Measurements from ENCODE around the gene CTNNA3.
A peak's percentile ranks its signal among the peaks of the same experiment; 100 is the strongest.
"Not testable (repeated sequence)": the region's sequence is repeated elsewhere in the genome, so short reads cannot be mapped to it uniquely, and the experiment has no call there.

Gene CTNNA3

GRCh38 chr10:67602268-67602950 lies 93.6 kb downstream of the CTNNA3 start:
- DNase-seq (ENCODE audit: low spot score), result peak; percentile 35

- no peak for DNase-seq (ENCODE audit: low spot score)
Measured at GRCh38 chr10:67599597-67599996, 96.4 kb downstream of the CTNNA3 start.

GRCh38 chr10:67596641-67597040 lies 99.4 kb downstream of the CTNNA3 start:
- no peak for DNase-seq (ENCODE audit: low spot score)

- no peak for DNase-seq (ENCODE audit: low spot score)
Measured at GRCh38 chr10:67587771-67588170, 108.2 kb downstream of the CTNNA3 start.

GRCh38 chr10:67575532-67575931 lies 120.5 kb downstream of the CTNNA3 start:
- no peak for DNase-seq (ENCODE audit: low spot score)

GRCh38 chr10:67573484-67573883 lies 122.5 kb downstream of the CTNNA3 start:
- DNase-seq (ENCODE audit: low spot score), result no peak

- no peak for DNase-seq (ENCODE audit: low spot score)
Measured at GRCh38 chr10:67571503-67571902, 124.5 kb downstream of the CTNNA3 start.

GRCh38 chr10:67558311-67558710 lies 137.7 kb downstream of the CTNNA3 start:
- DNase-seq (ENCODE audit: low spot score), result not testable (repeated sequence)

- DNase-seq (ENCODE audit: low spot score), result no peak
Measured at GRCh38 chr10:67553254-67553653, 142.7 kb downstream of the CTNNA3 start.

GRCh38 chr10:67550838-67551402 lies 145.1 kb downstream of the CTNNA3 start:
- DNase-seq (ENCODE audit: low spot score), result no peak

GRCh38 chr10:67550046-67550445 lies 145.9 kb downstream of the CTNNA3 start:
- DNase-seq (ENCODE audit: low spot score), result no peak

- no peak for DNase-seq (ENCODE audit: low spot score)
Measured at GRCh38 chr10:67549390-67549789, 146.6 kb downstream of the CTNNA3 start.

- no peak for DNase-seq (ENCODE audit: low spot score)
Measured at GRCh38 chr10:67541411-67541810, 154.6 kb downstream of the CTNNA3 start.

- DNase-seq (ENCODE audit: low spot score), result no peak
Measured at GRCh38 chr10:67539312-67539711, 156.7 kb downstream of the CTNNA3 start.

GRCh38 chr10:67537906-67538305 lies 158.1 kb downstream of the CTNNA3 start:
- DNase-seq (ENCODE audit: low spot score), result no peak

- no peak for DNase-seq (ENCODE audit: low spot score)
Measured at GRCh38 chr10:67533376-67533775, 162.6 kb downstream of the CTNNA3 start.

GRCh38 chr10:67530990-67531389 lies 165.0 kb downstream of the CTNNA3 start:
- DNase-seq (ENCODE audit: low spot score), result not testable (repeated sequence)

- DNase-seq (ENCODE audit: low spot score), result no peak
Measured at GRCh38 chr10:67527351-67527750, 168.6 kb downstream of the CTNNA3 start.

GRCh38 chr10:67521546-67521945 lies 174.4 kb downstream of the CTNNA3 start:
- no peak for DNase-seq (ENCODE audit: low spot score)

GRCh38 chr10:67520924-67521520 lies 175.0 kb downstream of the CTNNA3 start:
- peak; percentile 37 for DNase-seq (ENCODE audit: low spot score)

- no peak for DNase-seq (ENCODE audit: low spot score)
Measured at GRCh38 chr10:67519434-67519833, 176.6 kb downstream of the CTNNA3 start.

- no peak for DNase-seq (ENCODE audit: low spot score)
Measured at GRCh38 chr10:67518756-67519155, 177.2 kb downstream of the CTNNA3 start.

- no peak for DNase-seq (ENCODE audit: low spot score)
Measured at GRCh38 chr10:67518043-67518442, 178.0 kb downstream of the CTNNA3 start.

- DNase-seq (ENCODE audit: low spot score), result no peak
Measured at GRCh38 chr10:67506757-67507091, 189.3 kb downstream of the CTNNA3 start.
